ENCODE measurements around the gene P3H2.

Gene P3H2

DNA sequence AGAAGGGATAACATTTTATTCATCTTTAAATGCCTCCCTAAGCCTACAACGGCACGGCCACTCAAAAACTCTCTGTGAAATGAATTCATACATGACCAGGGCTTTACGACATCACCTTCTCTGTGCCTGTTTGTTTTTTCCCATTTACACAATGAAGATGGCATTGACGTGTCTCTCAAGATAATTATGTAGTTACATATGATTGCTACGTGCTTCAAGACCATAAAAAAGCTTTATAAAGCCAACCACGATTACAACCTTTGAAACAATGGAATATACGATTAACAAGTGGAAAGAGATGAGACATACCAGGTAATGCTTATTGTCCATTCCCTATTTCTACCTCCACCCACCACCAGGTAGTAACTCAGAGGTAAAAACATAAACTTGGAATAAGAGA lies 168.4 kb downstream of the P3H2 start:
- TF ChIP-seq, protein P1, sequence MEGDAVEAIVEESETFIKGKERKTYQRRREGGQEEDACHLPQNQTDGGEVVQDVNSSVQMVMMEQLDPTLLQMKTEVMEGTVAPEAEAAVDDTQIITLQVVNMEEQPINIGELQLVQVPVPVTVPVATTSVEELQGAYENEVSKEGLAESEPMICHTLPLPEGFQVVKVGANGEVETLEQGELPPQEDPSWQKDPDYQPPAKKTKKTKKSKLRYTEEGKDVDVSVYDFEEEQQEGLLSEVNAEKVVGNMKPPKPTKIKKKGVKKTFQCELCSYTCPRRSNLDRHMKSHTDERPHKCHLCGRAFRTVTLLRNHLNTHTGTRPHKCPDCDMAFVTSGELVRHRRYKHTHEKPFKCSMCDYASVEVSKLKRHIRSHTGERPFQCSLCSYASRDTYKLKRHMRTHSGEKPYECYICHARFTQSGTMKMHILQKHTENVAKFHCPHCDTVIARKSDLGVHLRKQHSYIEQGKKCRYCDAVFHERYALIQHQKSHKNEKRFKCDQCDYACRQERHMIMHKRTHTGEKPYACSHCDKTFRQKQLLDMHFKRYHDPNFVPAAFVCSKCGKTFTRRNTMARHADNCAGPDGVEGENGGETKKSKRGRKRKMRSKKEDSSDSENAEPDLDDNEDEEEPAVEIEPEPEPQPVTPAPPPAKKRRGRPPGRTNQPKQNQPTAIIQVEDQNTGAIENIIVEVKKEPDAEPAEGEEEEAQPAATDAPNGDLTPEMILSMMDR (IDR thresholded peaks at IDR 0.05), result no peak
- TF ChIP-seq ZFX (IDR thresholded peaks at IDR 0.05; ENCODE audit: borderline replicate concordance), result no peak
- H3K27ac ChIP-seq, result no peak overlapping the region

DNA sequence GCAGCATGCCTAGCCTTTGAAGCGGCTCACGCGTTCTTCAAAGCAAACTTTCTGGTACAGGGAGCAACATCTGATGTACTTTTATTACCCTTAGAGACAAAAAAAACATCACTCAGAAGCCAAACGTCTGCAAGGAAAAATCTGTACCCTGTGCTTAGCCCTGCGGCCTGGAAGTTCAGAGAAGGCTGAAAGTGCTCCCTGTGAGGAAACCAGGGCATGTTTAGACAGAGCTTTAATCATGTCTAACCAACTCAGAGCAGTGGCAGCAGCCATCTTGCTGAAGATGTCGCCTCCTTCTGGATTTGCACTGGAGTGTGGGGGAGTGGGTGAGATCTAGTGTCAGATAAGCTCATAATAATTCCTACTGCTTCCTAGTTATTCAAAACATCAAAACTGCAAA lies 170.4 kb downstream of the P3H2 start:
- H3K27ac ChIP-seq, result no peak overlapping the region
- no peak for TF ChIP-seq ZFX (IDR thresholded peaks at IDR 0.05; ENCODE audit: borderline replicate concordance)
- TF ChIP-seq, protein P1 (IDR thresholded peaks at IDR 0.05), result 0 out of 2 replicates have a peak, but pooled peaks have one; percentile 4

DNA sequence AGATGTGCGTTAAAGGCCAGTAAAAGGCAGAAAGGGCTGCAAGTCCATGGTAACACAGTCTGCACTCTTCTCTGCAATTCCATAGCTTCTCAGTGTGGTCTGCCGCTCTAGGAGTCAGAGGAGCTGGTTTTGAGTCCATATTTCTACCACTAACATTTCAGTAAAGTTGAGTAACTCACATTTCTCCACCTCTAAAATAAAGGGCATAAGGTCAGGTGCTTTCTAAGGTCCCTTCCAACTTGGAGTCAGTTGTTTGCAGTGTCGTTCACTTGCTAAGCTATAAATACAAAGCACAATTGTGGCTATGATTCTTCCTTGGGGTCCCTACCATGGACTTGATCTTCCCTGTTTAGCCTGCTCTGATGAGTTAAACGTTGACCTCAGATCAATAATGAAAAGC lies 171.1 kb downstream of the P3H2 start:
- TF ChIP-seq, protein P1 (IDR thresholded peaks at IDR 0.05), result no peak
- TF ChIP-seq ZFX (IDR thresholded peaks at IDR 0.05; ENCODE audit: borderline replicate concordance), result no peak
- H3K27ac ChIP-seq, result no peak overlapping the region

DNA sequence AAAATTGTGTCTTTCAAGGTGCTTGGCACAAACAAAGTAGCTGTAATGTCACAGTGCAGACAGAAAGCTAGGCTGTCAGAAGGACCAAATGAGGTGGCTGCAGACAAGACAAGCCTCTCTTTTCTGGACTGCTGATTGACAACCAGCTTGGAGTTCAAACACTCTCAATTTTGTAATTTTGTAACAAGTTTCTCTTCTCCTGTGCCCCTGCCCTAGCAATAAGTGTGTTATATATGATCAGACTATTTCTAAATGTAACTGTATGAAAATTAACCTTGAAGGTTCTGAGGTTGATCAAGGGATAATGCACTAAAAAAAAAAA lies 172.0 kb downstream of the P3H2 start:
- TF ChIP-seq, protein P1 (IDR thresholded peaks at IDR 0.05), result peak; percentile 33; the same call in 1 of the 2 replicates
- no peak for TF ChIP-seq ZFX (IDR thresholded peaks at IDR 0.05; ENCODE audit: borderline replicate concordance)
- no peak overlapping the region for H3K27ac ChIP-seq

DNA sequence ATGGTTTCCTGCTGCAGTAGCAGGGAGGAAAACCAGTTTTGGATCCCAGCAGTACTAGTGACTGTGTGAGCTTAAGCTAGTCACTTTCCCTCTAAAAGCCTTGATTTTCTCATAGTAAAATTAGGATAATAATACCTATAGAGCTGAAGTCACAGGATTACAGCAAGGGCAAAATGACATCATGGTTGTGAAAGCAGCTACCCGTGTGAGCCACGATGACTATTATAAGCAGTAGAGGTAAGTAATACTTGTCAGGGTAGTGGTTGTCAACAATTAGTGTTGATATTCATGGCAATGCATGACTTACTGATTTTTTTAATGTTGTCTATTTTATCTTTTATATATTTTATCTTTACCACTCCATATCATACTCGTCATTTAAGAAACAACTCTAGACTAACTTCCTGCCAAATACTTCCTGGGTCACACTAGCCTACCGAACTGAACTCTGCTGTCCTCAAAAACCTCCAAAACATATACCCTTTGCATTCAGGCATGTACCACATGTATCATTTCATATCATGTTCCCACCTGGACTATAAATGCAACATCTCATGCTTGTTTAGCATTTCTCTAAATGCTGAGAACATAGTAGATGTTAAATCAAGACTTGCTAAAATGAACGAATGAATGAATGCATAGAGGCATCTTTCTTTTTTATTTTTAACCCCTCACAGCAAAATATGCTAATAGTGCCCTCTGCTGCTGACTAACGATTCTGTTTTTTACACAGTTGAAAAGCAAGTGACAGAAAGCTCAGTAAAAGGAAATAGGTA lies 172.6 kb downstream of the P3H2 start:
- H3K27ac ChIP-seq, result no peak overlapping the region
- TF ChIP-seq, protein P1 (IDR thresholded peaks at IDR 0.05), result peak; percentile 80
- no peak for TF ChIP-seq ZFX (IDR thresholded peaks at IDR 0.05; ENCODE audit: borderline replicate concordance)

DNA sequence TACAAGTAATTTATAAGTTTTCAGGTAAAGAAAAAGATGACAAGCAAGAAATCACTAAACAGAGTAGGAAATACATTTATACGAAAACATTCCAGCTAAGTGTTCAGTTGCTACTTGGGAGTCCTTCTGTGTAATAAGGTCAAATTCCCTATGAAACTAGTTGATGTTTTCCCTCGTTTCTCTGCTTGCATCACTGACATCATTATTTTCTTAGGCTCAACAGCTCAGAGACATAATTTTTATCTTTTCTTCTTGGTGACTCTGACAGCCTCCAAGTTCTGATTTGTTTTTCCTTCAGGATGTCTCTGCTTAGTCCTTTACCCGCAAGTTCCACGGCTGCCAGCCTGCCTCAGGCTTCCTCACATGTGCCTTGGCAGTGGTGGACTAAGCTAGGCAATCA lies 173.6 kb downstream of the P3H2 start:
- TF ChIP-seq, protein P1 (IDR thresholded peaks at IDR 0.05), result no peak
- no peak for TF ChIP-seq ZFX (IDR thresholded peaks at IDR 0.05; ENCODE audit: borderline replicate concordance)
- no peak overlapping the region for H3K27ac ChIP-seq

DNA sequence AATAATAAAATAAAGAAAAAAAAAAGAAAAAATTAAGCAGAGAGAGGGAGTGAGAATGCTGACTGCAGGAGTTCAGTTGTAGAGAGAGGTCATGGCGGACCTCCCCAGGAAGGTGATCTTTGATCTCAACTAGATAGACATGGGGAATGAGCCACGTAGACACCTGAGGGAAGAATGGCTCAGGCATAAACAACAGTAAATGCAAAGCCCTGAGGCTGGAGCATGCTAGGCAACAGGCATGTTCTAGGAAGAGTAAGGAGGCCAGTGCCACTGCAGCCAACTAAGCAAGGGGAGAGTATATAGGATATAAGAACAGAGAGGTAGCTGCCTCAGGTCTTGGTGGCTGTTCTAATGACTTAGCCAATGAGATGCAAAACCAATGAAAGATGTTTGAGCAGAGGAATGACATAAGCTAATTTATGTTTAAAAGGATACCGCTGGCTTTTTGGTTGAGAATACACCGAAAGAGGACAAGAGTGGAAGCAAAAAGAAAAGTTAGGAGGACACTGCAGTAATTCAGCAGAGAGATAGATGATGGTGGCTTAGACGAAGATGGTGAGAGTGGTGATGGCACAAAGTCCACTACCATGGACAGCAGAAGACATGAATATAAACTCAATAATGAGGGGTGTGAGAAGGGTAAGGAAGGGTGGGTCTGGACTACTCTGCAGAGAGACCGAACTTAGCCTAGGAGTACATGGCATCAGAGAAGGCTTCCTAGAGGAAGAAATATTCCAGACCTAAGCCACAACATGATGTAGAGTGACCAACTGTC lies 174.6 kb downstream of the P3H2 start:
- TF ChIP-seq, protein P1 (IDR thresholded peaks at IDR 0.05), result no peak
- TF ChIP-seq ZFX (IDR thresholded peaks at IDR 0.05; ENCODE audit: borderline replicate concordance), result no peak
- H3K27ac ChIP-seq, result no peak overlapping the region

All from 22Rv1 (cell line).